H1 (cell line): ENCODE data around the gene SYNDIG1. TPM values are rescaled to one million over a fixed set of nuclear protein-coding genes. Genes with fewer than 3 reads are reported as not detected.

Source experiments
- CTCF ChIA-PET: fragments of 300-600 bp; sonication (Branson Sonifier 250); formaldehyde crosslinking; loops from one replicate; lab custom pipeline; 2021; ENCODE audit not compliant: partially characterized antibody; lab: Charles Lee
- POLR2A ChIA-PET: fragments of 300-600 bp; sonication (Branson Sonifier 250); formaldehyde crosslinking; loops from one replicate; lab custom pipeline; 2021; ENCODE audit warnings: inconsistent platforms; ENCODE audit not compliant: partially characterized antibody; lab: Charles Lee
- DNase-seq, 2 experiments: peaks; one replicate each; pipeline versions ENCODE4 v3.0.0 to v3.0.0-alpha.2; 2010 to 2022; ENCODE audit warnings: low spot score in 2 of 2, low read depth in 1 of 2, mixed read lengths in 1 of 2
- FAIRE-seq: peaks from 2 replicates; lab custom pipeline; 2011; peaks lifted over from hg19 to GRCh38; lab: Jason Lieb, UNC
- H2AFZ ChIP-seq: 2 replicates; pipeline ENCODE4 v1.8.1; 2012; ENCODE audit warnings: low read length, inconsistent platforms
- H2AK5ac ChIP-seq: 2 replicates; pipeline ENCODE4 v1.6.1; 2013; ENCODE audit warnings: low read depth, low read length
- H2BK120ac ChIP-seq: replicated peaks from 2 replicates; pipeline ENCODE3; 2013; ENCODE audit warnings: low read depth, low read length, inconsistent platforms
- H2BK12ac ChIP-seq: 2 replicates; pipeline ENCODE4 v1.6.1; 2013; ENCODE audit warnings: low read depth, low read length
- H2BK15ac ChIP-seq: 2 replicates; pipeline ENCODE4 v1.6.1; 2013; ENCODE audit warnings: low read length
- H2BK20ac ChIP-seq: 2 replicates; pipeline ENCODE4 v1.6.1; 2013; ENCODE audit warnings: low read length
- H2BK5ac ChIP-seq: 2 replicates; pipeline ENCODE4 v1.6.1; 2013; ENCODE audit warnings: low read depth, low read length
- H3K14ac ChIP-seq: 2 replicates; pipeline ENCODE4 v1.6.1; 2013; ENCODE audit warnings: inconsistent platforms; ENCODE audit not compliant: insufficient read length
- H3K18ac ChIP-seq: 2 replicates; pipeline ENCODE4 v1.6.1; 2013; ENCODE audit warnings: low read length; ENCODE audit errors: extremely low read depth
- H3K23ac ChIP-seq: 2 replicates; pipeline ENCODE4 v1.6.1; 2013; ENCODE audit warnings: inconsistent platforms; ENCODE audit not compliant: insufficient read length
- H3K23me2 ChIP-seq: 2 replicates; pipeline ENCODE4 v1.6.1; 2013; ENCODE audit warnings: low read depth, low read length
- H3K27ac ChIP-seq: 2 replicates; pipeline ENCODE4 v1.6.1; 2011; ENCODE audit warnings: low read depth, low read length, inconsistent platforms
- H3K27me3 ChIP-seq, 4 experiments: replicated peaks in 1 of 4; 1 replicate in 1 of 4; 2 replicates in 3 of 4; pipeline versions ENCODE4 v1.6.1 to v1.8.1; 2011 to 2013; ENCODE audit warnings: low read length in 3 of 4, mild to moderate bottlenecking in 3 of 4, inconsistent platforms in 2 of 4, mixed read lengths in 2 of 4, moderate library complexity in 1 of 4; ENCODE audit not compliant: control insufficient read depth in 3 of 4, insufficient read depth in 3 of 4; ENCODE audit errors: extremely low read depth in 1 of 4
- H3K36me3 ChIP-seq, 4 experiments: 2 replicates each; pipeline versions ENCODE4 v1.6.1 to v1.8.1; 2011 to 2013; ENCODE audit warnings: mild to moderate bottlenecking in 4 of 4, low read length in 3 of 4, moderate library complexity in 2 of 4, control low read depth in 1 of 4, inconsistent platforms in 1 of 4; ENCODE audit not compliant: insufficient read depth in 4 of 4, control insufficient read depth in 2 of 4
- H3K4ac ChIP-seq: replicated peaks from 2 replicates; pipeline ENCODE3; 2013; ENCODE audit warnings: low read length, low read depth, mixed read lengths, inconsistent platforms; ENCODE audit not compliant: insufficient read length
- H3K4me1 ChIP-seq, 4 experiments: replicated peaks in 1 of 4; 1 replicate in 1 of 4; 2 replicates in 3 of 4; pipeline versions ENCODE4 v1.6.1 to v1.8.1; 2011 to 2013; ENCODE audit warnings: low read length in 3 of 4, inconsistent platforms in 2 of 4, mixed read lengths in 1 of 4; ENCODE audit not compliant: insufficient read depth in 4 of 4, control insufficient read depth in 3 of 4
- H3K4me2 ChIP-seq, 2 experiments: 2 replicates each; pipeline versions ENCODE4 v1.6.1 to v1.8.1; 2011 to 2013; ENCODE audit warnings: low read depth in 2 of 2, low read length in 2 of 2, control low read depth in 1 of 2, inconsistent platforms in 1 of 2, mild to moderate bottlenecking in 1 of 2; ENCODE audit not compliant: insufficient read depth in 1 of 2
- H3K4me3 ChIP-seq, 4 experiments: fragments of 200-600, 300-600 bp in 1 of 4; sonication (generic), shearing (Covaris generic), sonication (Bioruptor Twin) in 1 of 4; 2 replicates each; pipeline versions ENCODE4 v1.5.1 to v1.8.1; 2011 to 2016; ENCODE audit warnings: low read length in 4 of 4, low read depth in 3 of 4, control low read depth in 2 of 4, inconsistent platforms in 2 of 4, mild to moderate bottlenecking in 2 of 4, mixed read lengths in 1 of 4, moderate library complexity in 1 of 4; ENCODE audit not compliant: insufficient read depth in 2 of 4; ENCODE audit errors: extremely low read depth in 1 of 4
- H3K56ac ChIP-seq: replicated peaks from 2 replicates; pipeline ENCODE3; 2013; ENCODE audit warnings: low read depth, mild to moderate bottlenecking, mixed read lengths, low read length, inconsistent platforms; ENCODE audit not compliant: insufficient read length
- H3K79me1 ChIP-seq: 2 replicates; pipeline ENCODE4 v1.6.1; 2013; ENCODE audit warnings: low read depth, low read length, control low read depth
- H3K79me2 ChIP-seq, 2 experiments: 2 replicates each; pipeline versions ENCODE4 v1.6.1 to v1.8.1; 2012 to 2013; ENCODE audit warnings: low read length in 2 of 2, mild to moderate bottlenecking in 2 of 2, inconsistent platforms in 1 of 2; ENCODE audit not compliant: insufficient read depth in 2 of 2, control insufficient read depth in 1 of 2
- H3K9ac ChIP-seq, 4 experiments: replicated peaks in 1 of 4; 1 replicate in 1 of 4; 2 replicates in 3 of 4; pipeline versions ENCODE4 v1.6.1 to v1.8.1; 2011 to 2013; ENCODE audit warnings: low read depth in 3 of 4, low read length in 3 of 4, control low read depth in 2 of 4, mild to moderate bottlenecking in 2 of 4, moderate library complexity in 2 of 4, inconsistent platforms in 1 of 4; ENCODE audit errors: extremely low read depth in 1 of 4
- H3K9me3 ChIP-seq, 2 experiments: 2 replicates each; pipeline versions ENCODE4 v1.6.1 to v1.8.1; 2012 to 2013; ENCODE audit warnings: mild to moderate bottlenecking in 2 of 2, moderate library complexity in 2 of 2, control low read depth in 1 of 2, inconsistent platforms in 1 of 2, low read depth in 1 of 2, low read length in 1 of 2, mixed read lengths in 1 of 2; ENCODE audit not compliant: insufficient read depth in 2 of 2
- H4K20me1 ChIP-seq, 2 experiments: replicated peaks in 1 of 2; 2 replicates each; pipeline versions ENCODE3 to v1.8.1; 2011 to 2013; ENCODE audit warnings: inconsistent platforms in 2 of 2, low read length in 2 of 2, mild to moderate bottlenecking in 1 of 2; ENCODE audit not compliant: insufficient read depth in 2 of 2, control insufficient read depth in 1 of 2
- H4K5ac ChIP-seq: 2 replicates; pipeline ENCODE4 v1.6.1; 2013; ENCODE audit warnings: low read length, low read depth, mixed read lengths, inconsistent platforms; ENCODE audit not compliant: insufficient read length
- H4K8ac ChIP-seq: 2 replicates; pipeline ENCODE4 v1.8.0; 2013; ENCODE audit warnings: mild to moderate bottlenecking, moderate library complexity, low read length, inconsistent platforms; ENCODE audit not compliant: insufficient read depth; ENCODE audit errors: extremely low read depth
- H4K91ac ChIP-seq: replicated peaks from 2 replicates; pipeline ENCODE3; 2013; ENCODE audit warnings: low read length, mixed read lengths, inconsistent platforms; ENCODE audit not compliant: insufficient read length
- CBX5 ChIP-seq: fragments of 300-800, 300-1000 bp; sonication (generic); IDR thresholded peaks from 2 replicates; pipeline ENCODE4 v1.7.1; 2016; ENCODE audit warnings: antibody characterized with exemption, low read length, low read depth
- CREB1 ChIP-seq: IDR thresholded peaks from 2 replicates; pipeline ENCODE4 v1.6.1; 2012; ENCODE audit warnings: inconsistent platforms
- JUND ChIP-seq: IDR thresholded peaks from 2 replicates; pipeline ENCODE4 v1.6.1; 2011; ENCODE audit warnings: mild to moderate bottlenecking, improper control_type of control experiment, low read length
- SP1 ChIP-seq: IDR thresholded peaks from 2 replicates; pipeline ENCODE4 v1.6.1; 2011; ENCODE audit warnings: low read depth, low read length
- SP4 ChIP-seq: IDR thresholded peaks from 2 replicates; pipeline ENCODE4 v1.6.1; 2012; ENCODE audit warnings: low read length, inconsistent platforms
- SUZ12 ChIP-seq: fragments of 200-600 bp; sonication (generic); IDR thresholded peaks from 2 replicates; pipeline ENCODE4 v1.6.1; 2012; ENCODE audit warnings: mild to moderate bottlenecking, inconsistent platforms, low read length, moderate library complexity, mixed read lengths
- TBP ChIP-seq: IDR thresholded peaks from 2 replicates; pipeline ENCODE4 v1.6.1; 2011; ENCODE audit warnings: low read depth, low read length, improper control_type of control experiment
- WGBS, 2 experiments: shearing (Covaris generic) in 1 of 2; methylation state at CpG; one replicate each; pipeline versions ENCODE4 v1.1.6 to v1.1.7; 2013 to 2015; ENCODE audit warnings: low lambda C conversion rate in 2 of 2, mixed read lengths in 2 of 2, inconsistent platforms in 1 of 2, low coverage in 1 of 2, missing lambda C conversion rate in 1 of 2; ENCODE audit not compliant: insufficient replicate concordance in 2 of 2, insufficient coverage in 1 of 2, insufficient read length in 1 of 2; ENCODE audit errors: extremely low coverage in 1 of 2, missing lambda C conversion rate in 1 of 2; 5-methylcytosine and 5-hydroxymethylcytosine counted together
- polyA plus RNA-seq, 7 experiments: library from polyadenylated mRNA; depleted of rRNA in 3 of 7; stranded (reverse) in 5 of 7; unstranded in 2 of 7; fragments of >200 nt in 5 of 7; fragments of 200-250 nt in 2 of 7; gene quantifications; 1 replicate in 5 of 7; 2 replicates in 1 of 7; 4 replicates in 1 of 7; pipeline versions ENCODE4 v1.2.1 to v1.2.3, GENCODE V29; 2011 to 2013; ENCODE audit warnings: missing spikeins in 2 of 7, mixed read lengths in 2 of 7
- total RNA-seq: library from RNA; stranded (reverse); fragmentation: NEBNext Ultra II Directional; extraction: Animal tissue kit (Norgen Biotek cat#: 25700); gene quantifications from 2 replicates; pipeline ENCODE4 v1.2.1, GENCODE V29; 2021

SYNDIG1 gene
- total and polyA plus RNA-seq, 2 of the 8 experiments (the other 6 are each of a cell fraction or from before 2014, with no cell fraction given) = 6.5 to 7.8 TPM

DNA sequence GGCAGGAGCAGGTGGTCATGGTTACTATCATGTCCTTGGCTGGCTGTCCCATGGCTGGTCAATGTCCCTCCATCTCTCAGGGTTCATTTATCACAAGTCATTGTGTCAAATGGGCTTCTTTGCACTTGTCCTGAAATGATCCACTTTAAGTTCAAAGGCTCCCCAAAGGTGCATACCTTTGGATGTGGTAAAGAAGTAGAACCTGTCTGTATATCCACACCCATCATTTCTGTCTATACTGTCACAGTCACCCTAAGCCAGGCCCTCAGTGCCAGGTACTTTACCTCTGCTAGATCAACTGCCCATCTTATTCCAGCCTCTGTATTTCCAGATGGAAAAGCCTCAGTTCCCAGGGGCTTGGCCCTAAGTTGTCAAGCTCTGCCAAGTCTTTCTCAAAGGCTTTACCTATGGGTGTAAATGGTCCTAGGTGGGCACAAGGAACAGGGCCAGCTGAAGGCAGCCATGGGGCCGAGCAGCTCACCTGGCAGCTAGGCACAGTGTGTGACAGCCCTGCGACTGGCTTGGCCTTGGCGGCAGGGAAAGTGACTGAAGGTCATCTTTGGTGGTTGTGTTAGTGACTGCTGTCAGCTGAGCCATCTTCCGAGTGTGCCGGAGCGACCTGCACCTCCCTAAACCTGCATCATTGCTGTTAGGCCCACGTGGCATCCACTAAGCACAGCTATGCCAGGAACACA is 198.4 kb downstream of the SYNDIG1 start:
- Histone ChIP-seq H3K36me3 (no peaks in the 10 kb centered on the region), H2BK20ac (no peak overlapping the region), H2AFZ (no peak overlapping the region), H3K4ac (no peak overlapping the region), H3K9ac (no peak overlapping the region), H4K91ac (no peak overlapping the region), H2BK12ac (no peak overlapping the region), H4K8ac (no peak overlapping the region), H4K5ac (no peak overlapping the region), H3K9me3 (no peaks in the 10 kb centered on the region), H3K27me3 (no peaks in the 10 kb centered on the region), H2AK5ac (no peak overlapping the region), H3K23ac (no peak overlapping the region), H2BK15ac (no peak overlapping the region), H4K20me1 (peaks cover 0 to 2% of the 10 kb centered on the region in 2 experiments), H3K79me1 (no peaks in the 10 kb centered on the region), H3K27ac (no peak overlapping the region), H3K79me2 (no peaks in the 10 kb centered on the region), H2BK120ac (no peak overlapping the region), H3K56ac (no peak overlapping the region), H3K4me1 (no peaks in the 10 kb centered on the region; a peak in 1 of 7 replicates), H2BK5ac (no peak overlapping the region), H3K14ac (no peak overlapping the region), H3K4me2 (no peak overlapping the region), H3K4me3 (no peak overlapping the region), H3K23me2 (no peaks in the 10 kb centered on the region), H3K18ac (no peak overlapping the region; the same call in 1 of the 2 replicates)
- WGBS, 2 experiments = 91% methylated on average over 7 of the region's 7 CpGs; no CpG with 5 or more reads in 1 of the 2 experiments
- FAIRE-seq (no peak), DNase-seq (no peak)
- POLR2A ChIA-PET = no interaction called here
- TF ChIP-seq JUND (no peak), CBX5 (no peak), SP4 (no peak), SUZ12 (no peak), SP1 (no peak), CREB1 (no peak), TBP (no peak)
- CTCF ChIA-PET = interaction anchor here (0.8 kb wide), 1 partner anchor 517 kb away, joined by 3 read pairs; no protein-coding TSS in a partner anchor
